ENCODE data around the gene PRRT1B.

PRRT1B gene

GRCh38 chr9:131605770-131606590, 60.7 kb downstream of the PRRT1B start:
- no peak overlapping the region for H3K4me3 ChIP-seq

GRCh38 chr9:131606896-131607567, 61.7 kb downstream of the PRRT1B start:
- Histone ChIP-seq H4K20me1 (peaks cover 79% of the 10 kb centered on the region), H3K4me1 (peaks cover 38% of the 10 kb centered on the region), H3K9ac (no peak overlapping the region), H3K36me3 (peaks cover 98% of the 10 kb centered on the region), H3K27ac (no peak overlapping the region), H3K9me3 (no peaks in the 10 kb centered on the region), H3K27me3 (no peaks in the 10 kb centered on the region), H3K4me2 (no peak overlapping the region), H3K4me3 (no peak overlapping the region)
- TF ChIP-seq Cebpa-rat (IDR thresholded peaks at IDR 0.05) = no peak

More at GRCh38 chr9:131605770-131606590, 60.7 kb downstream of the PRRT1B start:
- H3K36me3 ChIP-seq = peaks cover 100% of the 10 kb centered on the region
- TF ChIP-seq Cebpa-rat (IDR thresholded peaks at IDR 0.05) = no peak
- H3K9me3 ChIP-seq = no peaks in the 10 kb centered on the region
- H3K4me1 ChIP-seq = peaks cover 27% of the 10 kb centered on the region
- no peak overlapping the region for H3K4me2 ChIP-seq
- H3K27me3 ChIP-seq = no peaks in the 10 kb centered on the region
- peaks cover 77% of the 10 kb centered on the region for H4K20me1 ChIP-seq
- H3K9ac ChIP-seq = no peak overlapping the region
- H3K27ac ChIP-seq = no peak overlapping the region

- Histone ChIP-seq H3K4me1 (peaks cover 44% of the 10 kb centered on the region), H3K36me3 (peaks cover 98% of the 10 kb centered on the region), H3K27ac (no peak overlapping the region), H3K4me2 (no peak overlapping the region), H3K9me3 (no peaks in the 10 kb centered on the region), H3K27me3 (no peaks in the 10 kb centered on the region), H4K20me1 (peaks cover 79% of the 10 kb centered on the region), H3K4me3 (no peak overlapping the region), H3K9ac (no peak overlapping the region)
- no peak for TF ChIP-seq Cebpa-rat (IDR thresholded peaks at IDR 0.05)
These were observed 62.3 kb downstream of the PRRT1B start for GRCh38 chr9:131607591-131607990.

GRCh38 chr9:131608493-131609037, 63.2 kb downstream of the PRRT1B start:
- Histone ChIP-seq H3K4me1 (peaks cover 53% of the 10 kb centered on the region), H3K4me3 (no peak overlapping the region), H3K9me3 (no peaks in the 10 kb centered on the region), H3K36me3 (peaks cover 98% of the 10 kb centered on the region), H3K9ac (no peak overlapping the region; the same call in 1 of the 2 replicates), H3K27me3 (no peaks in the 10 kb centered on the region), H3K4me2 (peak overlapping the region; percentile 57), H4K20me1 (peaks cover 79% of the 10 kb centered on the region), H3K27ac (0 out of 2 replicates have a peak overlapping the region, but pooled peaks have one; percentile 5)
- no peak for TF ChIP-seq Cebpa-rat (IDR thresholded peaks at IDR 0.05)
